Dendritic cell treated with granulocyte-macrophage colony-stimulating factor and Interleukin-4, amounts not matched to agents 40 ng/mL and 50 ng/mL, for 4 days (primary cell): ENCODE results near the gene NBPF12.
"Not testable (repeated sequence)": the region's sequence is repeated elsewhere in the genome, so short reads cannot be mapped to it uniquely, and the experiment has no call there.

Source experiments
- H3K27ac Mint-ChIP-seq: one replicate; pipeline ENCODE4 v1.8.0; 2022; ENCODE audit warnings: mild to moderate bottlenecking, mixed read lengths
- H3K27me3 Mint-ChIP-seq: one replicate; pipeline ENCODE4 v1.8.0; 2022; ENCODE audit warnings: mild to moderate bottlenecking, mixed read lengths
- H3K36me3 Mint-ChIP-seq: one replicate; pipeline ENCODE4 v1.8.0; 2022; ENCODE audit warnings: low read depth, mixed read lengths
- H3K4me1 Mint-ChIP-seq: one replicate; pipeline ENCODE4 v1.8.0; 2022; ENCODE audit warnings: low read depth, mixed read lengths
- H3K4me3 Mint-ChIP-seq: one replicate; pipeline ENCODE4 v1.8.0; 2022; ENCODE audit warnings: mild to moderate bottlenecking, moderate library complexity, mixed read lengths
- H3K9me3 Mint-ChIP-seq: one replicate; pipeline ENCODE4 v1.8.0; 2022; ENCODE audit warnings: mixed read lengths
- intact Hi-C: fragments of 100-400 bp; cut with micrococcal nuclease; formaldehyde crosslinking; loops from one replicate; pipeline ENCODE4 v1.15.0; 2022

Gene NBPF12

GRCh38 chr1:146938242-146938902 is at the start of gene NBPF12:
Gene NBPF12 (plus strand): TSS chr1:146938324. CDS start chr1:146960144, 21,820 bp downstream.
- H3K9me3 Mint-ChIP-seq, intact Hi-C loops, H3K27me3 Mint-ChIP-seq: not testable (repeated sequence)
- Mint-ChIP-seq H3K27ac (peak within 1 kb of the TSS; percentile 95), H3K4me3 (peak within 1 kb of the TSS; percentile 88), H3K36me3 (peaks cover 11% of the 10 kb centered on the region), H3K4me1 (peaks cover 16% of the 10 kb centered on the region)

GRCh38 chr1:146891355-146891754 is 46.8 kb upstream of the NBPF12 start:
- H3K27ac Mint-ChIP-seq, H3K27me3 Mint-ChIP-seq, H3K4me1 Mint-ChIP-seq, H3K36me3 Mint-ChIP-seq, intact Hi-C loops, H3K4me3 Mint-ChIP-seq: not testable (repeated sequence)
- peaks cover 12% of the 10 kb centered on the region for H3K9me3 Mint-ChIP-seq

GRCh38 chr1:146892331-146892730 is 45.8 kb upstream of the NBPF12 start:
- H3K27me3 Mint-ChIP-seq, H3K27ac Mint-ChIP-seq, H3K36me3 Mint-ChIP-seq, H3K4me1 Mint-ChIP-seq, H3K4me3 Mint-ChIP-seq, intact Hi-C loops: not testable (repeated sequence)
- peaks cover 12% of the 10 kb centered on the region for H3K9me3 Mint-ChIP-seq

DNA sequence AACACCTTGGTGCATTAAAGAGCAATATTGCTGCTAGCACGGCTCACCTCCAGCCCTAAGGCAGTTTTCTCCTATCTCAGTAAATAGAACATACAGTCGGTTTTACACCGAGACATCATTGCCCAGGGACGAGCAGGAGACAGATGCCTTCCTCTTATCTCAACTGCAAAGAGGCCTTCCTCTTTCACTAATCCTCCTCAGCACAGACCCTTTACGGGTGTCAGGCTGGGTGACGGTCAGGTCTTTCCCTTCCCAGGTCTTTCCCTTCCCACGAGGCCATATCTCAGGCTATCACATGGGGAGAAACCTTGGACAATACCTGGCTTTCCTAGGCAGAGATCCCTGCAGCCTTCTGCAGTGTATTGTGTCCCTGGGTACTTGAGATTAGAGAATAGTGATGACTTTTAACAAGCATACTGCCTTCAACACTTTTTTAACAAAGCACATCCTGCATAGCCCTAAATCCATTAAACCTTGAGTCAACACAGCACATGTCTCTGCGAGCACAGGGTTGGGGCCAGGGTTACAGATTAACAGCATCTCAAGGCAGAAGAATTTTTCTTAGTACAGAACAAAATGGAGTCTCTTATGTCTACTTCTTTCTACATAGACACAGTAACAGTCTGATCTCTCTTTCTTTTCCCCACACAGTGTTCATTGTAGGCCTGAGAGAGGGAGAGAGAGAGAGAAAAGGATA is 30.4 kb upstream of the NBPF12 start:
- H3K4me1 Mint-ChIP-seq, H3K9me3 Mint-ChIP-seq, H3K4me3 Mint-ChIP-seq, H3K27ac Mint-ChIP-seq, H3K36me3 Mint-ChIP-seq, H3K27me3 Mint-ChIP-seq, intact Hi-C loops: not testable (repeated sequence)

DNA sequence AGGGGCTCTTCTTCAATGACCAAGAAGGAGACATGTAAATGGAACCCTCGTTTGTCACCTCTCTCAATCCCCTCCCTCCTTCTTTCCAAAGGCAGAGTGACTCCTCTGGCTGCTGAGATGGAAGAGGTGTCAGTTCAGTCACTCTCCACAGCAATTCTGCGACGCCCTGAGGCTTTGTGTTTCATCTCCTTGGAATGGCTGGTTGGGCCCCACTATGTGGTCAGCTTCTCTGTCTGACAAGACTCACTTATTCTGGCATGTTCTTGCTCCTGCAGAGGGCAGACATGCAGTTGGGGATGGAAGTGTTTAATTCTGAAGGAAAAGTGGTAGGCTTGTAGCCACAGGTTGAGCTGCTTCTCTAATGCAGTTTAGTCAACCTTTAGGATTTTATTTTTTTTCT is 25.1 kb upstream of the NBPF12 start:
- H3K9me3 Mint-ChIP-seq, H3K27ac Mint-ChIP-seq, H3K27me3 Mint-ChIP-seq, H3K4me3 Mint-ChIP-seq, H3K4me1 Mint-ChIP-seq, H3K36me3 Mint-ChIP-seq, intact Hi-C loops: not testable (repeated sequence)

DNA sequence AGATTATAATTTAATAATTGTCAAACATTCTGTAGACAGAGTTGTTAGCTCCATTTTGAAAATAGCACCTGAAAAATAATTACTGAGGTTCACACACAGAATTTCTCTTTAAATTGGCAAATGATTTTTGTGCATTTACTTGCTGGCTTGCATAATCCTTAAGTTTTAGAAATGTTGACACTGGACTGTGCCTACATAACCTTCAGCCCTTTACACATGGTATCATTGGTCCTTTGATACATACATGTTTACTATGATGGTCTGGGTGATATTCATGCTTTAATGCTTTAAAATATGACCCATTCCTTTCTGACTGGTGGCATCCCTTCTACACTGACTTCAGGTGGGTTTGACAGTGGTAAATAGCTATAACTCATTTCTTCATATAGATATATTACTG is 17.3 kb upstream of the NBPF12 start:
- H3K9me3 Mint-ChIP-seq, H3K27ac Mint-ChIP-seq, H3K27me3 Mint-ChIP-seq, H3K36me3 Mint-ChIP-seq, H3K4me1 Mint-ChIP-seq, H3K4me3 Mint-ChIP-seq, intact Hi-C loops: not testable (repeated sequence)

GRCh38 chr1:146922614-146923013 is 15.5 kb upstream of the NBPF12 start:
- H3K4me3 Mint-ChIP-seq, H3K27ac Mint-ChIP-seq, H3K27me3 Mint-ChIP-seq, H3K9me3 Mint-ChIP-seq, H3K36me3 Mint-ChIP-seq, intact Hi-C loops, H3K4me1 Mint-ChIP-seq: not testable (repeated sequence)

DNA sequence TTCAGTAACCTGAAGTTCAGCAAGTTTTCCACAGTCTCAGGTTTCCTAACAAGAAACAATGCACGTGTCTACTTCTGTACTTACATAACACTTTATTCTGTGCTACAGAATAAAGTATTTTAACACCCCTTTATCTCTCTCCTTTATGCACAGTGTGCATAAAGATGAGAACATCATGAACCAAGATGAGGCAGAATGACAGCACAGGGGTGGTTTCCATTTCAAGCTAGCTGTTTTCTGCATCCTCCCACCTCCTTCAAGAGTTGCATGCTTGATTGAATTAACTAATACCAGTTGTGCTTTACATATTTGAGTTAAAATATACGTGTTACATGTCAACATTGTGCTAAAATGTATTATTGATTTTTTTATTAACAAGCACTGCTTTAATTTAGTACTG is 14.0 kb upstream of the NBPF12 start:
- H3K9me3 Mint-ChIP-seq, H3K27ac Mint-ChIP-seq, H3K27me3 Mint-ChIP-seq, H3K4me1 Mint-ChIP-seq, intact Hi-C loops, H3K36me3 Mint-ChIP-seq, H3K4me3 Mint-ChIP-seq: not testable (repeated sequence)

- H3K27me3 Mint-ChIP-seq, H3K9me3 Mint-ChIP-seq, H3K36me3 Mint-ChIP-seq, H3K4me3 Mint-ChIP-seq, intact Hi-C loops, H3K27ac Mint-ChIP-seq, H3K4me1 Mint-ChIP-seq: not testable (repeated sequence)
Observed at GRCh38 chr1:146926413-146926812, 11.7 kb upstream of the NBPF12 start.

- Mint-ChIP-seq H3K27me3 (peaks cover 10% of the 10 kb centered on the region), H3K4me1 (peaks cover 11% of the 10 kb centered on the region)
- intact Hi-C loops, H3K27ac Mint-ChIP-seq, H3K36me3 Mint-ChIP-seq, H3K4me3 Mint-ChIP-seq, H3K9me3 Mint-ChIP-seq: not testable (repeated sequence)
Observed at GRCh38 chr1:146930225-146930624, 7.9 kb upstream of the NBPF12 start.

- intact Hi-C loops = not testable (repeated sequence)
Observed at GRCh38 chr1:146934390-146935223, 3.5 kb upstream of the NBPF12 start.

GRCh38 chr1:146937462-146937861 is 662 bp upstream of the NBPF12 start:
- H3K27me3 Mint-ChIP-seq, H3K27ac Mint-ChIP-seq, H3K36me3 Mint-ChIP-seq, intact Hi-C loops, H3K9me3 Mint-ChIP-seq: not testable (repeated sequence)
- peak overlapping the region; percentile 9 for H3K4me3 Mint-ChIP-seq
- peaks cover 16% of the 10 kb centered on the region for H3K4me1 Mint-ChIP-seq

More at GRCh38 chr1:146934390-146935223, 3.5 kb upstream of the NBPF12 start:
- H3K27ac Mint-ChIP-seq, H3K27me3 Mint-ChIP-seq, H3K36me3 Mint-ChIP-seq, H3K9me3 Mint-ChIP-seq: not testable (repeated sequence)
- peaks cover 14% of the 10 kb centered on the region for H3K4me1 Mint-ChIP-seq
- H3K4me3 Mint-ChIP-seq = peak overlapping the region; percentile 52

DNA sequence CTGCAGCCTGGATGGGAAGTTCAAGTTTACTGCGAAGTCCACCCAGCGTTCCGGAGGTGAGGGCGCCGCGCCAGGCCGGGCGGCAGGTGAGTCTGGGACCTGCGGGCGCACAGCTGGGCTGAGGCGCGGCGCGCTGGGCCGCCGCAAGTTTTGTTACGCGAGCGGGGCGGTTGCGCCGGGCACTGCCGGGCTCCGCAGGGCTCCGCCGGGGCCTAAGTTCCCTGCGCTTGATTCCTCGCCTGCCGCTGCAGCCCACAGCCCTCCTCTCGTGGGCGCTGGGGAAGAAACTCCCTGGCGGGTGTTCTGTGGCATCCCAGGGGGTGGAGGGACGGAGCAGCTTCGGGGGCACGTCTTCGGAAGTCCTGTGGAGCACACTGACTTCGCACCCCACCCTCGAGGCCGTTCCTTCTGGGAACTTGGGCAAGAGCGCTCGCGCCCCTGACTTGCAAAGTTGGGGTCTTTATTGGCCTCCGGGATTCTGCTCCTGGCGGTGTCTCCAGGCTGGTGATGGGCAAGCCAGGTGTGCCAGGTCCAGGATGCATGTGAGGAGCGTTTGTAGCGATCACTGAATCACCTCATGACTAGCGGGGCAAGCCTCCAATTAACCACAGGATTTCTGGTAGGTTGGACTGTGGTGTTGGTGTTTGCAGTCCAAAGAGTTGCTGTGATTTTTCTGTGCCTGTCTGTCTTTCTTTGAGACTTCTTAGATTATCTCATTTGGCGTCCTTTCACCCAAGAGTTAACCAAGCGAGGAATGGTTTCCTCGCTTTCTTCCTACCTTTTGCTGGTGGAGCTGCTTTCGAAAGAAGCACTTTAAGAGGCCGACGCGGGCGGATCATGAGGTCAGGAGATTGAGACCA is 1.0 kb downstream of the NBPF12 start:
- intact Hi-C loops, H3K9me3 Mint-ChIP-seq, H3K27me3 Mint-ChIP-seq: not testable (repeated sequence)
- Mint-ChIP-seq H3K4me3 (peak overlapping the region; percentile 88), H3K4me1 (peaks cover 13% of the 10 kb centered on the region), H3K27ac (peak overlapping the region; percentile 95), H3K36me3 (peaks cover 14% of the 10 kb centered on the region)

GRCh38 chr1:146940293-146940692 is 2.2 kb downstream of the NBPF12 start:
- H3K27me3 Mint-ChIP-seq, H3K4me3 Mint-ChIP-seq, H3K27ac Mint-ChIP-seq, H3K9me3 Mint-ChIP-seq, intact Hi-C loops: not testable (repeated sequence)
- peaks cover 26% of the 10 kb centered on the region for H3K36me3 Mint-ChIP-seq
- peaks cover 10% of the 10 kb centered on the region for H3K4me1 Mint-ChIP-seq
